ENCODE results near the gene ACTN3.
"Not testable (repeated sequence)": the region's sequence is repeated elsewhere in the genome, so short reads cannot be mapped to it uniquely, and the experiment has no call there.

Gene ACTN3

GRCh38 chr11:66566221-66566620 is 19.5 kb downstream of the ACTN3 start:
- DNase-seq (ENCODE audit: low read depth): no peak

- no peak for DNase-seq (ENCODE audit: low read depth)
These were observed 21.1 kb downstream of the ACTN3 start for GRCh38 chr11:66567787-66568123.

GRCh38 chr11:66568124-66568916 is 21.6 kb downstream of the ACTN3 start, which contains the start of gene CTSF:
TSS of gene CTSF (minus strand) at chr11:66568606. CDS start at chr11:66568486, 120 bp downstream.
- peak; percentile 64 for DNase-seq (ENCODE audit: low read depth)

DNA sequence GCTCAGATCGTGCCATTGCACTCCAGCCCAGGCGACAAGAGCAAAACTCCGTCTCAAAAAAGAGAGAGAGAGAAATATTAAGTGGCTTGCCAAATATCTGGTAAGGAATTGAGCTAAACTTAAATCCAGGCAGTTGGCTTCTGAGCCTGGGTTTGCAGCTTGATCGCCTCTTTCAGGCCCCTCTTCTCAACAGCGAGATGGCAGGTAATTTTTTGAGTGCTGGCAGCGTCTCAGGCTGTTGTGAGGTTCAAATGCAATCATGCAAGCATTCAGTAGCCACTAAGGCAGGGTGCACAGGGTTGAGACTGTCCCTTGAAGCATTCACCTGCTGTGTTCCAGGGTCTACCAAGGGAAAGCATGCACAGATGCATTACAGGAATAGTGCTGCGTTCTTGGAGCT is 22.4 kb downstream of the ACTN3 start:
- no peak for DNase-seq (ENCODE audit: low read depth)

- DNase-seq (ENCODE audit: low read depth): no peak
These were observed 23.6 kb downstream of the ACTN3 start for GRCh38 chr11:66570079-66570849.

DNA sequence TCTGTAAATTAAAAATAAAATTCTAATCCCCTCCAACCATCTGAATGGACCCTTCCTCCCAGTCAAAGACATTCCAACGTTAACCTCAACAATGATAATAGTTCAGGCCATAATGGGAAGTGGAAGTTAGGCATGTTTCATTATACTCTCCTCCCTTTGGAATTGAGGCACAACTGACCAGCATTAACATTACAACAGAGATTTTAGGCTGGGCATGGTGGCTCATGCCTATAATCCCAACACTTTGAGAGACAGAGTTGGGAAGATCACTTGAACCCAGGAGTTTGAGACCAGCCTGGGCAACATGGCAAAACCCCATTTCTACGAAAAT is 24.1 kb downstream of the ACTN3 start:
- no peak for DNase-seq (ENCODE audit: low read depth)

- DNase-seq (ENCODE audit: low read depth): peak; percentile 77
These were observed 32.4 kb downstream of the ACTN3 start for GRCh38 chr11:66579017-66579606.

DNA sequence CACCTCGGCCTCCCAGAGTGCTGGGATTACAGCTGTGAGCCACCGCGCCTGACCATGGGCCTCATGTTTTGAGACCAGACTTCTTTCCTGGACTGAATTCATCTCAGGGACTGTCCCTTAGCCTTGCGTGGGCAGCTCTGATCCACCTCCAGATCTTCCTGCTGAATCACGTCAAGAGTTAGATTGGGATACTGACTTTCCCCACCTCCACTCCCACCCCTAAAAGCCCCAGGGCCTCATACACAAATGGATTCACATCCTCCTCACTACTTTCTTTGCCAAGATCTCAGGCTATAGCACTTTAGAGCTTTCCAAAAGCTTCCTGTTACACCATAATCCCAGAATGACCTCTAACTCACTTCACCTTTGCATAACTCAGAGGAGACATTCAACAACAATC is 34.1 kb downstream of the ACTN3 start:
- DNase-seq (ENCODE audit: low read depth): no peak

DNA sequence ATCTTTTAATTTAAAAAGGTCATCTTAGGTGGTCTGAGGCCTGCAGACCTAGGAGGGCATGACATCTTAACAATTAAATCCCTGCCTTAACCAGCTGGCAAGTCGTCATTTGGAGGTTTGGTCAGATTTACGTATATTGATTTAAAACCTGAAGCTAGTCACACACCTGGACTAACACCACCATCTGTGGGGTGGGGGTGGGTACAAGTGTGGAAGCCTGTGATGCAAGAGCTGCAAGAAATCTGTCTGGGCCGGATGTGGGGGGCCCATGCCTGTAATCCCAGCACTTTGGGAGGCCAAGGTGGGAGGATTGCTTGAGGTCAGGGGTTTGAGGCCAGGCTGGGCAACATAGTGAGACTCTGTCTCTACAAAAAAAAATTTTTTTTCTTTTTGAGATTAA is 34.6 kb downstream of the ACTN3 start:
- no peak for DNase-seq (ENCODE audit: low read depth)

- not testable (repeated sequence) for DNase-seq (ENCODE audit: low read depth)
These were observed 36.0 kb downstream of the ACTN3 start for GRCh38 chr11:66582565-66583147.

DNA sequence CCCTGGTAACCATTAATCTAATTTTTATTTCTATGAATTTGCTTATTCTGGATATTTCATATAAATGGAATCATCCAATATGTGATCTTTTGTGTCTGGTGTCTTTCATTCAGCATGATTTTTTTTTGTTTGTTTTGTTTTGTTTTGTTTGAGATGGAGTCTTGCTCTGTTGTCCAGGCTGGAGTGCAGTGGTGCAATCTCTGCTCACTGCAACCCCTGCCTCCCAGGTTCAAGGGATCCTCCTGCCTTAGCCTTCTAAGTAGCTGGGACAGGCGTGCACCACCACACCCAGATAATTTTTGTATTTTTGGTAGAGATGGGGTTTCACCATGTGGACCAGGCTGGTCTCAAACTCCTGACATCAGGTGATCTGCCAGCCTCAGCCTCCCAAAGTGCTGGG is 38.7 kb downstream of the ACTN3 start:
- not testable (repeated sequence) for DNase-seq (ENCODE audit: low read depth)

DNA sequence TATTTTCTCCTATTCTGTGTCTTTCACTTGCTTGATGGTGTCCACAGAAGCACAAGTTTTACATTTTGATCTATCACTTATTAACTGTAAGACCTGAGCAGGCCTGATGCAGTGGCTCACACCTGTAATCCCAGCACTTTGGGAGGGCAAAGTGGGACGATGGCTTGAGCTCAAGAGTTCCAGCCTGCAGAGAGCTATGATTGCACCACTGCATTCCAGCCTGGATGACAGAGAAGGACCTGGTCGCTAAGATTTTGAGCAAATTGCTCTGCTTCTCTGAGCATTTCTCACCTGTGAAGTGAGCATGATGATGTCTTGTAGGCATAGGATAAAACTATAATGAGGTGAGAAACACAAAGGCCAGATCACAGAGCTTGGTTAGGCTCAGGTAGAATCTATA is 39.4 kb downstream of the ACTN3 start:
- no peak for DNase-seq (ENCODE audit: low read depth)

- not testable (repeated sequence) for DNase-seq (ENCODE audit: low read depth)
These were observed 42.6 kb downstream of the ACTN3 start for GRCh38 chr11:66589315-66589714.

DNA sequence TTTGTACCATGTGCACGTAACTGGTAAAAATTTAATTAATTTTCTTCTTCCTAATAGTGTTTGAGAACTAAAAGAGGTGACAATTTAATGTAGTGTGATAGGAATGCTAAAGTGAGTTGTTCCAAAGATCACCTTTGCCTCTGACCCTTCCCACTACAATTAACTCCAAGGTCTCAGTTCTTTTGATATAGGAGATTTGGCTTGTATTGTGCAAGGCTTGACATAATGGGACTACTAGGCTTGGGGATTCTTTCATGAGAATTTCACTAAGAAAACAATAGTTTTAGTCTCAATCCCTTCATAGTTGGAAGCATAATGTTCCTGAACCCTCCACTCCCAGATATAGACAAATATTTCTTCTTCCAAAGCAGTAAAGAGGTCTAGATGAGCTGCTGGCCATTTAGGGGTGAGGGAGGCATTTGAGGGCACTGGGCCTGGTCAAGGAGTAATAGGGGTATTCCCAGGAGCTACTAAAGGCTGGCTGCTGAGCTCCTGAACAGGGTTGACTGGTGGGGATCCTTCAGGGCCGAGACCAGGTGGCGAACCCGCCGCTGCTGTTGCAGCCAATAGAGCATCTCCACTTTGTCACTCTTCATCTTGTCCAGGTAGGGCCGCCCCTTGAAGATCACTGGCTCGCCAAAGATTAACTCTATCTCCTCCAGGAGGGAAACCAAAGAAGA is 43.4 kb downstream of the ACTN3 start:
- DNase-seq (ENCODE audit: low read depth): no peak

DNA sequence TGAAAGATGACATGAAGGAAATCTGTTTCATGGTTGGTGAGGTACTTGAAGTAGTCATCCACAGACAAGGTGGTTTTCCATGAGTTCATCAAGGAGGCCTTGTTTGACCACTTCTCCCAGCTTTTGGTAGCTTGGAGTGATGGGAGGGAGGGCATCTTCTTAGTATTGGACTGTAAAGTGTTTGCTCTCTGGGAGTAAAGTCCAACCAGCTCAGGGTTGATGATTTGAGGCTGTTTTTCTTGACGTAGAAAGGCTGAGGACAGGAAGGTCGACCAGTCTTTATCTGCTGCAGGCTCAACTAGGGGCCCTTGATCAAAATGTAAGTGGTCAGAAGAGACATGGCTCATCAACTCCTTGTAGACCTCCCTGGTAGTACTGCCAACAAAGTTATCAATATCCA is 44.5 kb downstream of the ACTN3 start:
- no peak for DNase-seq (ENCODE audit: low read depth)

- peak; percentile 99 for DNase-seq (ENCODE audit: low read depth)
These were observed 46.0 kb downstream of the ACTN3 start, which contains the start of the genes CCDC87 and CCS for GRCh38 chr11:66592457-66593302. TSS of gene CCDC87 (minus strand) at chr11:66593063. CDS start at chr11:66593015, 48 bp downstream. TSS of gene CCS (plus strand) at chr11:66593185. CDS start at chr11:66593262, 77 bp downstream.

- DNase-seq (ENCODE audit: low read depth): no peak
These were observed 46.6 kb downstream of the ACTN3 start for GRCh38 chr11:66593303-66593635.

GRCh38 chr11:66593650-66594049 is 46.9 kb downstream of the ACTN3 start:
- DNase-seq (ENCODE audit: low read depth): no peak

DNA sequence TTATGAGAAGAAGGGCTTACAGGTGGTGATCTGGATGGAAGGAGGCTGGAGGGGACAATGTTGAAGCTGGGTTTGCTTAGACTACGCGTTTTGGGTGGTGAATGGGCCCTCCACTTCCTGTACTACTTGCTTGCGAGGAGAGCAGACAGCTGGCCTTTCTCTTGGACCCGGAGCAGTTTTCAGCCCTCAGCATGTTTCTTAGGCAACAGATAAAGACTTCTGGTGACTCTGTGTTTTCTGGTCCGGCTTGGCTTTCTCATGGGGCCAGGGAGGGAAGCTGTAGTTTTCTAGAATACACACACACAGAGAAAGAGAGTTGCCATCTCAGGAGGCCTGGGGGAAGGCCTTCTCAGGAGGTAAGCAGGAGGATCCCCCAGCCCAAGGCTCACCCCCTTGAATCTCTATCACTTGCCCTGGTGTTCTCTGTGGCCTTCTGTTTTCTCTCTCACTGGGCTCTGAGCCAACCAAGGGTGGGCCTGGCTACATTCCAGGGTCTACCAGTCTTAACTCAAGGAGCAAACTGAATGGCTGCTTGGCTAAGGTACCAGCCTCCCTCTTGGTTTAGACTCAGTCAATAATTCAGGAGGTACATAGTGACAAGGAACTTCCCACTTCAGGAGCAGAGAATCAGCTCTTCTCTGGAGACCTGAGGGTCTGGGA is 48.7 kb downstream of the ACTN3 start:
- DNase-seq (ENCODE audit: low read depth): no peak

GRCh38 chr11:66598993-66599392 is 52.3 kb downstream of the ACTN3 start:
- DNase-seq (ENCODE audit: low read depth): no peak

GRCh38 chr11:66600219-66600618 is 53.5 kb downstream of the ACTN3 start:
- no peak for DNase-seq (ENCODE audit: low read depth)
